Ramos (cell line): ENCODE data around the gene TSPAN31.
"Not testable (repeated sequence)": the region's sequence is repeated elsewhere in the genome, so short reads cannot be mapped to it uniquely, and the experiment has no call there.

Experiments used
- in situ Hi-C: fragments of 300-500 bp; cut with MboI; formaldehyde crosslinking; loops from one replicate; pipeline ENCODE4 v1.14.3; 2022; ENCODE audit warnings: low sequenced_read_pairs; ENCODE audit not compliant: unreplicated experiment

Gene TSPAN31, protein sequence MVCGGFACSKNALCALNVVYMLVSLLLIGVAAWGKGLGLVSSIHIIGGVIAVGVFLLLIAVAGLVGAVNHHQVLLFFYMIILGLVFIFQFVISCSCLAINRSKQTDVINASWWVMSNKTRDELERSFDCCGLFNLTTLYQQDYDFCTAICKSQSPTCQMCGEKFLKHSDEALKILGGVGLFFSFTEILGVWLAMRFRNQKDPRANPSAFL

DNA sequence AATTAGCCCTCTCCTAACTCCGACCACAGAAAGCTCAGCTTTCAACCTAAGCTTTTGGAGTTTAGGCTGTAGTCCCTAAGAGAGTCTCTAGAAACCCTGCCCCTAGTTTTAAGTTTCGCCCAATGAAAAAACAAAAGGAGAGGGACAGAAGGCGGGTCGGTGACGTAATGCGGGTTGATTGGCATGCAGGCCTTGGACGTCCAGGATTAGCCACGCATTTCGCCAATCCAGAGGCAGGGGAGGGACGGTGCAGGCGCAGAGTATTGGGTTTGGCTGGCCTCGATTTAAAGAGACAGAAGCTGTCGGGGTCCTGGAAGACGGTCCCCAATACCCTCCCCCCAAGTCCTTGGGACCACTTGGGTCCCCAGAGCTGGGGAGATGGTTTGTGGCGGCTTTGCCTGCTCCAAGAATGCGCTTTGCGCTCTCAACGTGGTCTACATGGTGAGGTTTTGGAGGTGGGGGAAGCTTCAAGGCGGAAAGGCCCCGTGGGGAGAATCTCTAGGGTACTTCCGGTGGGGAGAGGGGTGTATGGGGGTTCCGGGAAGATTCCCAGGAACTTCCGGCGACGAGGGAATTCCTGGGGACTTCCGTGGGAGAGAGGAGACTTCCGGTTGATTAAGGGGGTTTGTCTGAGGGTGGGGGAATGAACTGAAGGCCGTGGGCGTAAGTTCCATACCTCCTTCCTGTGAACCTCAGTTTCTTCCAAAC is at the start of gene TSPAN31:
TSPAN31 (plus strand) TSS at position 263 of the 708 bp plus-strand sequence; CDS start at position 379, 116 bp downstream.
- in situ Hi-C loops: no loop called here

DNA sequence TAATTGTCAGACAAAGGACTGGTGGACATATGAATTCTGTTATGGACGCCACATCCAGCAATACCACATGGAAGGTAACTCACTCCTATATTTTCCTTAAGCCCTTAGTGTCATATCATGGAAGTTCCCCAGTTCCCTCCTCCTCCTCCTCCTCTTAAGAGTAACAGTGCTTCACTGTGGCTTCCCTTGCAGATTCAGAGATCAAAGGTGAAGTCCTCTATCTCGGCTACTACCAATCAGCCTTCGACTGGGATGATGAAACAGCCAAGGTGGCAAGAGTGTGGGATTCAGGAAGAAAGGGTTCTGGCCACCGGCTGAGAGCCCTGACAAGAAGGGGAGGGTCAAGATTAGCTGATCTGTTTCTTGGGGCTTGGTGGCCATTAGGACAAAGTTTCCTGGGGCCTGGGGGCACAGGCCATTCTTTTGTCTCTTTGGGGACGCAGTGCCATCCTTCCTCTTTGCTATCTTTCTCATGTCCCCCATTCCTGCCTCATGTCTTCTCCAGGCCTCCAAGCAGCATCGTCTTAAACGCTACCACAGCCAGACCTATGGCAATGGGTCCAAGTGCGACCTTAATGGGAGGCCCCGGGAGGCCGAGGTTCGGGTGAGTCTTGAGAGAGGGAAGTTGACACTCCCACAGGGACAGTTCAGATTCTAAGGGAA is 48.9 kb upstream of the TSPAN31 start:
- in situ Hi-C loops: no loop called here

DNA sequence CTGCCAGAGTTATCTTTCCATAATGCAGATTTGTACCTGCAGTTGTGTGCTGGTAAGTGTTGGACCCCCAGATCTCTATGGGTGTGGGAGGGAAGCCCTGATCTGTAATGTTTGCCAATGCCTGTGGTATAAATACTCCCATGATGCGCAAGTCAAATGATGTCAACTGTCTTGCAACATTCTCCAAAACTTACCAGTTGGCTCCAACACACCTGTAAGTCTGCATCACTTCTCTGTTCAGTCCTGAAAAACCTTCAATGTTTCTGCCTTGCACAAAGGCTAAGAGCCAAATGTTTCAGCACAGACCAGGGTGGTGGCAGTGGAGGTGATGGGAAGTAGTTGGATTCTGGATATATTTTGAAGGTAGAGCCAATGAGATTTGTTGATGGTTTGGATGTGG is 47.8 kb upstream of the TSPAN31 start:
- in situ Hi-C loops: no loop called here

DNA sequence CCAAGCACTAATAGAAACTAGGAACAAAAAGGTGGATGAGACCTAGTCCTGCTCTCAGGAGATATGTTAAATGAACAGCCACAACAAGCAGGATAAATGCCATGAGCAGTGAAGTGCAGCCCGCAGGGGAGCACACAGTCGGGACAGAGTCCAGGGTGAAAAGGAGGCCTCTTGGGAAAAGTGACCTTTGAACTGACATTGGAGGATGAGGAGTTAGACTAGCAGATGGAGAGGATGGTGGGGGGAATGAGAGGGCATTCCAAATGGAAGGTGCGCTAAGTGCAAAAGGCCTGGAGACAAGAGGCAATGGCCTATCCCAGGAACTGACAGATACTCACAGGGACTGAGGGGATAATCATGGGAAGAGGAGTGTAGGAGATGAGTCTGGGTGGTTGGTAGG is 46.4 kb upstream of the TSPAN31 start:
- in situ Hi-C loops: no loop called here

DNA sequence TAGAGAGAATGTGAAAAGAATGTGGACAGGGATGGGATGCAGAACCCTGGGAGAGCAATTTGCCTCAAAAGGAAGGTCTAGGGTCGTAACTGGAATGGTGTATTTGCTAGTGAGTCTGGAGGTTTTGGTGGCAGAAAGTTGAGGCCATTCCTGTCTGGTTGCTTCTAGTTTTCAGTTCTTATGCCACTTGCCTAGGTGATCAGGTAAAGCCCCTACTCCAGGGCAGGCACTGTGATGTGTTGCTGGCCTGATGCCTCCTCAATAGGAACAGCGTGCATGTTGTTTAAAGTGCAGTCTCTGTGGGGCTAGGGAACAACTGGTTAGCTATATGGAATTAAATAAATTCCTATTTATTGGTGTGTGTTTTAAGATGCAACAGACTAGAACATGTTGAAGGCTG is 44.5 kb upstream of the TSPAN31 start:
- in situ Hi-C loops: no loop called here

DNA sequence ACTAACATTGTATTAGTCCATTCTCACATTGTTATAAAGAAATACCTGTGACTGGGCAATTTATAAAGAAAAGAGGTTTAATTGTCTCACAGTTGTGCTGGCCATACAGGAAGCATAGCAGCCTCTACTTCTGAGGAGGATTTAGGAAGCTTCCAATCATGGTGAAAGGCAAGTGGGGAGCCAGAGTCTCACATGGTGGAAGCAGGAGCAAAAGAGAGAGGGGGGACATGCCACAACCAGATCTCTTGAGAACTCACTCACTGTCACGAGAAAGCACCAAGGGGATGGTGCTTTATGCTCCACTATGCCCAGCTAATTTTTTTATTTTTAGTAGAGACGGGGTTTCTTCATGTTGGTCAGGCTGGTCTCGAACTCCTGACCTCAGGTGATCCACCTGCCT is 37.6 kb upstream of the TSPAN31 start:
- in situ Hi-C loops: no loop called here

DNA sequence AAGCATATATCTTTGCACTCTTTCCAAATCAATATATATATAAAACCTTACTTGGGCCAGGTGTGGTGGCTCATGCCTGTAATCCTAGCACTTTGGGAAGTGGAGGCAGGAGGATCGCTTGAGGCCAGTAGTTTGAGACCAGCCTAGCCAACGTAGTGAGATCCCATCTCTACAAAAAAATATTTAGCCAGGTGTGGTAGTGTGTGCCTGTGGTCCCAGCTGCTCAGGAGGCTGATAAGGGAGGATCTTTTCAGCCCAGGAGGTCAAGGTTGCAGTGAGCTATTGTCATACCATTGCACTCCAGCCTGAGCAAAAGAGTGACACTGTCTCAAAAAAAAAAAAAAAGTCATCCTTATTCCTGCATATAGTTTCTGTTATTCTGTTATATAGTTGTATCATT is 36.5 kb upstream of the TSPAN31 start:
- in situ Hi-C loops: no loop called here

DNA sequence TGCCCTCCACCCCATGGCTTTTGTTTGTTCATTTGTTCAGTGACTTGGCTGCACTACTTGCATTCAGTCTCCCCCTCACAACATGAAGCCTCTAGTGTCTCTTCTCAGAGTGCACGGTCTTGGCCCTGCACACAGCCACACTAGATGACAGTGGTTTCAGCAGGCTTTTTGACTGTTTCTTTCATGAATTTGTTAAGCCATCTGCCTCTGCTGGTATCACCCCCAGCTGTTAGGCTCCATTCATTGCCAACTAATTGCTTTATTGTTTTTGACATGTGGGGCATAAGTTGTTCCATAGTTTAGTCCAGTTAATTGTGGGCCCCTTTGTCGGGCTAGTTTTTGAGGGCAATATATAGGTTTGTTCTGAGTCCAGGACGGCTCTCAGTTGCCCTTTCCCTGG is 32.1 kb upstream of the TSPAN31 start:
- in situ Hi-C loops: no loop called here

DNA sequence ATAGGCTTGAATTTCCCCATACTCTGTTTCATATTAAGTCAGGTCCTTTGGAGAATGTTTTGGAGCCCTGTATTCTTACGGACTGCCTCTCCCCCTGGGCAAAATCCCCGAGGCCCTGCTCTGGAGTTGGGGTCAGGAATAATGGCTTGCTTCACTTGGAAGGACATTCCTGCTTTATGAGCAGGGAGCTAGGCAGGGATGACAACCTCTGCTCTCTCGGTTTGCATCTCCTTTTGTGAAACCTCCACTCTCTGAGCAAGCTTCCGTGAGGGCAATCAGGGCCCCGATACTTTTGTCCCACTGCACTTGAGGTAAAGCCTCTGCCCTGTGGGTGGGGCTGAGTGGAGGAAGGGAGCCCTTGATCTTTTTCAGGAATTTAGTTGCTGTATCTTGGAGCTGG is 31.6 kb upstream of the TSPAN31 start:
- in situ Hi-C loops: no loop called here

DNA sequence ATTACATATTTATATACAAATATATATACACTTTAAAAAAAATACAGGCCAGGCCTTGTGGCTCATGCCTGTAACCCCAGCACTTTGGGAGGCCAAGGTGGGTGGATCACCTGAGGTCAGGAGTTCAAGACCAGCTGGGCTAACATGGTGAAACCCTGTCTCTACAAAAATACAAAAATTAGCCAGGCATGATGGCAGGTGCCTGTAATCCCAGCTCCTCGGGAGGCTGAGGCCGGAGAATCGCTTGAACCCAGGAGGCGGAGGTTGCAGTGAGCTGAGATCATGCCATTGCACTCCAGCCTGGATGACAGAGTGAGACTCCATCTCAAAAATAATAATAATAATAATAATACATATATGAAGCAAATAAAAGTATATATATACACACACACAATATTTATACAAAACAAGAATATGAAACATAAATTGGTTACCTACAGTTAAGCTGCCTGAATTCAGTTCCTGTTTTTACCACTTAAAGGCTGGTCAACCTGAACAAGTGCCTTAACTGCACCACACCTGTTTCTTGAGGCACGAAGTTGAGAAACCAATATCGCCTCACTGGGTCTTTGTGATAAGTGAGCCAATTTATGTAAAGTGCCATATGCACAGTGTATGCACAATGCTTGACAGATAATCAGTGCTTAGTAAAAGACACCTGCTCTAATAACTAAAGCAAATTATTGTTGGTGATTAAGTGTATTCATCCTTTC is 29.6 kb upstream of the TSPAN31 start:
- in situ Hi-C loops: not testable (repeated sequence)

DNA sequence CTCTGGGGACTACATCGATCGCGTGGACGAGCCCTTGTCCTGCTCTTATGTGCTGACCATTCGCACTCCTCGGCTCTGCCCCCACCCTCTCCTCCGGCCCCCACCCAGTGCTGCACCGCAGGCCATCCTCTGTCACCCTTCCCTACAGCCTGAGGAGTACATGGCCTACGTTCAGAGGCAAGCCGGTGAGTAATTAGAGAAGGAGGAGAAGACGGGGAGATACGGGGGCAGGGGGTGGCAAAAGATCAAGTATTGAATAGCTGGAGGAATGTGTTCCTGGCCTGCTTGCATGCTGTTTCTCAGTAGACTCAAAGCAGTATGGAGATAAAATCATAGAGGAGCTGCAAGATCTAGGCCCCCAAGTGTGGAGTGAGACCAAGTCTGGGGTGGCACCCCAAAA is 29.1 kb upstream of the TSPAN31 start:
- in situ Hi-C loops: no loop called here

DNA sequence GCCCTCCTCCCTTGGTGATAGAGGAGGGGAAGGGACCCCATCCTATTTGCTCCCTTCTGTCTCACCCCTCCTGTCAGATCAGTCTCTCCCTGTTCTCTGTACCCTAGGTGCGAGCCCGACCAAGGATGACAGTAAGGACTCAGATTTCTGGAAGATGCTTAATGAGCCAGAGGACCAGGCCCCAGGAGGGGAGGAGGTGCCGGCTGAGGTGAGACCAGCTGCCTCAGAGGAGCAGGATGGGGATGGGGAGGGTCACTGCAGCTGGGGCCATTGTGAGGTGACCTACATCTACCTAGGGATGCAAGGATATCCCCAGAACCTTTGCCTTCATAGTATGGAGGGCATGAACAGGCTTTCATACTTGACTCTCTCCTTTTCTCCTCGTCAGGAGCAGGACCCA is 28.5 kb upstream of the TSPAN31 start:
- in situ Hi-C loops: no loop called here

DNA sequence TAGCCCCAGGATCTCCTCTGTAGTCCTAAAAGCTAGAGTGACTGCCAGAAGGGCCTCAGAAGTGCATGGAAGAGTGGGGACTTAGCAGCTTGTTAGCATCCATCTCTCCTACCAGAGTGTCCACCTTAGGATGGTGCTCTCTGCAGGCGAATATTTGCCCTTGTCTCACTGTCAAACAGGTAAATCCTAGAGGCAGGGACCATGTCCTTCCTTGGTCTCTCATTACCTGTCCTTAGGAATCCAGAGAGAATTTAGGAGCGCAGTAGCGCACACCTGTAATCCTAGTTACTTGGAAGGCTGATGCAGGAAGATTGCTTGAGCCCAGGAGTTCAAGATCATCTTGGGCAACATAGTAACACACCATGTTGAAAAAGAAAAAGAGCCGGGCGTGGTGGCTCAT is 27.7 kb upstream of the TSPAN31 start:
- in situ Hi-C loops: no loop called here

DNA sequence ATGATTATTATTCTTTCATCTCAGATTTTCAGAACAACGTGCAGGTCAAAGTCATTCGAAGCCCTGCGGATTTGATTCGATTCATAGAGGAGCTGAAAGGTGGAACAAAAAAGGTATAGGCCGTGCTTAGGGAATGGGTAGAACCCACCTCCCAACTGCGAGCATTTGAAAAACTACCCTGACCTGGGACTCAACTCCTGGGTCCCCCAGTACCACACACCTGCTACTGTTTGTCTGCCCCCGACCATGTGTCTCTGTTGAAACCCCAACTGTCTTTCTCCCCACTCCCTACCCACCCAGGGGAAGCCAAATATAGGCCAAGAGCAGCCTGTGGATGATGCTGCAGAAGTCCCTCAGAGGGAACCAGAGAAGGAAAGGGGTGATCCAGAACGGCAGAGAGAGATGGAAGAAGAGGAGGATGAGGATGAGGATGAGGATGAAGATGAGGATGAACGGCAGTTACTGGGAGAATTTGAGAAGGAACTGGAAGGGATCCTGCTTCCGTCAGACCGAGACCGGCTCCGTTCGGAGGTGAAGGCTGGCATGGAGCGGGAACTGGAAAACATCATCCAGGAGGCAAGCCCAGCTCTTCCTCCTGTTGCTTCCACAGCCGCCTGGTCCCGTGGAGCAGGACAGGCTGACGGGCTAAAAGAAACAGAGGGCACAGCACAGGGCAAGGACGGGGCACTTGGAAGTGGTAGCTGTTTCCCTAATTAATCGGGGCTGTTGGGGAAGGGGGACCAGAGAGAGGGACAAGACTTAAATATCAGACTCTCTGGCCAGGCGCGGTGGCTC is 26.8 kb upstream of the TSPAN31 start:
- in situ Hi-C loops: no loop called here

DNA sequence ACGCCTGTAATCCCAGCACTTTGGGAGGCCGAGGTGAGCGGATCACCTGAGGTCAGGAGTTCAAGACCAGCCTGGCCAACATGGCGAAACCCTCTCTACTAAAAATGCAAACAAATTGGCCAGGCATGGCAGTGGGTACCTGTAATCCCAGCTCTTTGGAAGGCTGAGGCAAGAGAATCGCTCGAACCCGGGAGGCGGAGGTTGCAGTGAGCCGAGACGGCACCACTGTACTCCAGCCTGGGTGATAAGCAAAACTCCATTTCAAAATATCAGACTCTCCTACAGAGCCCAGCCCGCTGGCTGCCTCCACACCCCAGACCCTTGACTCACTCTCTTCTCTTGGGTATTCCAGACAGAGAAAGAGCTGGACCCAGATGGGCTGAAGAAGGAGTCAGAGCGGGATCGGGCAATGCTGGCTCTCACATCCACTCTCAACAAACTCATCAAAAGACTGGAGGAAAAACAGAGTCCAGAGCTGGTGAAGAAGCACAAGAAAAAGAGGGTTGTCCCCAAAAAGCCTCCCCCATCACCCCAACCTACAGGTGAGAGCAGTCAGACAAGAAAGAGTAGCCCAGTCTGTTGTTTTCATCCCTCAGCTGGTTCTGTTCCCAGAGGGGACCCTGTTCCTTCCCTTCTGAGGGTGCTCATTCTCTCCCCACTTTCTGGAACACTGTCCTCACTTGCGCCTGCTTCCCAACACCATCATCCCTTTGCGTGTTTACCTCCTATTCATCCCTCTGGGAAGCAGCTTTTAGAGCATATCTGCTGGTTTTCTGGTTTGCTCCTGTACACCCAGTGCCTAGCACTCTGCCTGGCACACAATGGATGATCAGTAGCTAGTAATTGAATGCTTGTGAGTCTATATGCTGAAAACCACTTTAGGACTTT is 26.0 kb upstream of the TSPAN31 start:
- in situ Hi-C loops: no loop called here

DNA sequence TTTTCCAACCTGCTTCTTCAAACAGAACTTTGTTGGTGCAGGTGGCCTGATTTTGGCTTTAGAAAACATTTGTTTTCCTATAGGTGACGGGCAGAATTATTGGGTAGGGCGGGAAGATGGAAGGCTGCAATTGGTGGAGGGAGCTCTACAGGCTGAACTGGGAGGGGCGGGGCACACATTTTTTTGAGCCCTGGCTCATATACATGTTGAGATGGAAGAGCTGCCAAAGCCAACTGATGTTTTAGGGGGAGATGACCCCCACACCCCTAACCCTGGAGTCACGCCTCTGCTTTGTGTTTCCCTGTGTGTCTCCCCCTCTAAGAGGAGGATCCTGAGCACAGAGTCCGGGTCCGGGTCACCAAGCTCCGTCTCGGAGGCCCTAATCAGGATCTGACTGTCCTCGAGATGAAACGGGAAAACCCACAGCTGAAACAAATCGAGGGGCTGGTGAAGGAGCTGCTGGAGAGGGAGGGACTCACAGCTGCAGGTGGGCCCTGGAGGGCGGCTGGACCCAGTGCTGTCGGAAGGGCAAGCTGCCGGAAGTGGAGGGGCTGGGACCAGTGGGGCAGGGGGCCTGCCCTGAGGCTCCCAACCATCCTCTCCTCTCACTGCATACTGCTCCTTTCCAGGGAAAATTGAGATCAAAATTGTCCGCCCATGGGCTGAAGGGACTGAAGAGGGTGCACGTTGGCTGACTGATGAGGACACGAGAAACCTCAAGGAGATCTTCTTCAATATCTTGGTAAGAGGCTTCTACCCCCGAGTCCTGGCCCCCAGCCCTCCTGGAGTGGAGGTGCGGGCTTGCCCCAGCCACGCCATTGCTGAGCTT is 24.8 kb upstream of the TSPAN31 start:
- in situ Hi-C loops: no loop called here

DNA sequence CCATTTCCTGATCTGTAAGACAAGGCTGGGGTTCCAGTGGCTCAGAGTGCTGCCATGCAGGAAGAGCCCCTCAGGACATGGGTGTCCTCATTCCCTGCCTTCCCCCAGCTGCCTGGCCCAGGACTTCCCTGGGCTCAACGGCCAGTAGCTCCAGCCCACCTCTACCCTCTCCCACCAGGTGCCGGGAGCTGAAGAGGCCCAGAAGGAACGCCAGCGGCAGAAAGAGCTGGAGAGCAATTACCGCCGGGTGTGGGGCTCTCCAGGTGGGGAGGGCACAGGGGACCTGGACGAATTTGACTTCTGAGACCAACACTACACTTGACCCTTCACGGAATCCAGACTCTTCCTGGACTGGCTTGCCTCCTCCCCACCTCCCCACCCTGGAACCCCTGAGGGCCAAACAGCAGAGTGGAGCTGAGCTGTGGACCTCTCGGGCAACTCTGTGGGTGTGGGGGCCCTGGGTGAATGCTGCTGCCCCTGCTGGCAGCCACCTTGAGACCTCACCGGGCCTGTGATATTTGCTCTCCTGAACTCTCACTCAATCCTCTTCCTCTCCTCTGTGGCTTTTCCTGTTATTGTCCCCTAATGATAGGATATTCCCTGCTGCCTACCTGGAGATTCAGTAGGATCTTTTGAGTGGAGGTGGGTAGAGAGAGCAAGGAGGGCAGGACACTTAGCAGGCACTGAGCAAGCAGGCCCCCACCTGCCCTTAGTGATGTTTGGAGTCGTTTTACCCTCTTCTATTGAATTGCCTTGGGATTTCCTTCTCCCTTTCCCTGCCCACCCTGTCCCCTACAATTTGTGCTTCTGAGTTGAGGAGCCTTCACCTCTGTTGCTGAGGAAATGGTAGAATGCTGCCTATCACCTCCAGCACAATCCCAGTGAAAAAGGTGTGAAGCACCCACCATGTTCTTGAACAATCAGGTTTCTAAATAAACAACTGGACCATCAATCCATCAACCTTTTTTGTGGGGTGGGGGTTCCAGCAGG is 23.9 kb upstream of the TSPAN31 start:
- in situ Hi-C loops: no loop called here
